GM10248 (cell line): ENCODE measurements around the gene TAF11L13.
"Not testable (repeated sequence)": the region's sequence is repeated elsewhere in the genome, so short reads cannot be mapped to it uniquely, and the experiment has no call there.

Experiments
- CTCF ChIA-PET: fragments of 300-600 bp; sonication (Branson Sonifier 250); formaldehyde crosslinking; extraction: SDS; loops from one replicate; lab custom pipeline; 2021; ENCODE audit warnings: antibody characterized with exemption; lab: Yijun Ruan, JAX
- POLR2A ChIA-PET: fragments of 350-650 bp; sonication (Branson Sonifier 250); formaldehyde crosslinking; extraction: SDS; loops from one replicate; lab custom pipeline; 2020; ENCODE audit warnings: antibody characterized with exemption; lab: Yijun Ruan, JAX
- DNase-seq: peaks from one replicate; pipeline ENCODE4 v3.0.0; 2012; ENCODE audit errors: extremely low spot score
- CTCF ChIP-seq: IDR thresholded peaks from 2 replicates; pipeline ENCODE4 v1.5.1; 2012; ENCODE audit warnings: mild to moderate bottlenecking, low read depth; ENCODE audit errors: extremely low read depth, missing control alignments, control extremely low read depth

TAF11L13 gene

GRCh38 chr5:17620627-17621026, 11.3 kb upstream of the TAF11L13 start:
- ChIA-PET POLR2A (no interaction called here), CTCF (interaction anchor here (1.2 to 1.5 kb wide), 2 partner anchors 14 to 24 kb away, joined by 3 to 4 read pairs; no protein-coding TSS in a partner anchor)
- no peak for TF ChIP-seq CTCF
- no peak for DNase-seq

- no peak for TF ChIP-seq CTCF
- POLR2A ChIA-PET: no interaction called here
- CTCF ChIA-PET: no interaction called here
- DNase-seq: no peak
Measured at GRCh38 chr5:17625686-17626085, 6.2 kb upstream of the TAF11L13 start.

- no peak for TF ChIP-seq CTCF
- ChIA-PET CTCF (no interaction called here), POLR2A (no interaction called here)
- DNase-seq: no peak
Measured at GRCh38 chr5:17634160-17634559, 2.3 kb downstream of the TAF11L13 start, which contains the start of gene TAF11L14. Gene TAF11L14 (plus strand): TSS chr5:17634460.

GRCh38 chr5:17649232-17649631, 17.3 kb downstream of the TAF11L13 start:
- DNase-seq, POLR2A ChIA-PET: not testable (repeated sequence)
- CTCF ChIA-PET: interaction anchor here (0.6 to 1.6 kb wide), 2 partner anchors 433 to 672 kb away, joined by 3 read pairs; no protein-coding TSS in a partner anchor

GRCh38 chr5:17655201-17655759, 23.4 kb downstream of the TAF11L13 start:
- CTCF ChIA-PET, POLR2A ChIA-PET, DNase-seq: not testable (repeated sequence)

GRCh38 chr5:17655921-17656320, 24.0 kb downstream of the TAF11L13 start:
- CTCF ChIA-PET: no interaction called here
- POLR2A ChIA-PET: no interaction called here
- TF ChIP-seq CTCF: no peak

GRCh38 chr5:17663182-17663581, 31.3 kb downstream of the TAF11L13 start:
- DNase-seq: no peak
- POLR2A ChIA-PET: no interaction called here
- CTCF ChIA-PET: no interaction called here
- no peak for TF ChIP-seq CTCF

More at GRCh38 chr5:17655921-17656320, 24.0 kb downstream of the TAF11L13 start:
- no peak for DNase-seq

- POLR2A ChIA-PET: no interaction called here
Measured at GRCh38 chr5:17665836-17666235, 33.9 kb downstream of the TAF11L13 start.

More at GRCh38 chr5:17665836-17666235, 33.9 kb downstream of the TAF11L13 start:
- CTCF ChIA-PET: no interaction called here
- no peak for DNase-seq
- TF ChIP-seq CTCF: no peak
